H1 (cell line): ENCODE measurements around the gene AK2. TPM values are rescaled to one million over a fixed set of nuclear protein-coding genes. Genes with fewer than 3 reads are reported as not detected.

Experiments
- CTCF ChIA-PET: fragments of 300-600 bp; sonication (Branson Sonifier 250); formaldehyde crosslinking; loops from one replicate; lab custom pipeline; 2021; ENCODE audit not compliant: partially characterized antibody; lab: Charles Lee
- POLR2A ChIA-PET: fragments of 300-600 bp; sonication (Branson Sonifier 250); formaldehyde crosslinking; loops from one replicate; lab custom pipeline; 2021; ENCODE audit warnings: inconsistent platforms; ENCODE audit not compliant: partially characterized antibody; lab: Charles Lee
- DNase-seq, 2 experiments: peaks; one replicate each; pipeline versions ENCODE4 v3.0.0 to v3.0.0-alpha.2; 2010 to 2022; ENCODE audit warnings: low spot score in 2 of 2, low read depth in 1 of 2, mixed read lengths in 1 of 2
- FAIRE-seq: peaks from 2 replicates; lab custom pipeline; 2011; peaks lifted over from hg19 to GRCh38; lab: Jason Lieb, UNC
- H2AFZ ChIP-seq: 2 replicates; pipeline ENCODE4 v1.8.1; 2012; ENCODE audit warnings: low read length, inconsistent platforms
- H2AK5ac ChIP-seq: 2 replicates; pipeline ENCODE4 v1.6.1; 2013; ENCODE audit warnings: low read depth, low read length
- H2BK120ac ChIP-seq: replicated peaks from 2 replicates; pipeline ENCODE3; 2013; ENCODE audit warnings: low read depth, low read length, inconsistent platforms
- H2BK12ac ChIP-seq: 2 replicates; pipeline ENCODE4 v1.6.1; 2013; ENCODE audit warnings: low read depth, low read length
- H2BK15ac ChIP-seq: 2 replicates; pipeline ENCODE4 v1.6.1; 2013; ENCODE audit warnings: low read length
- H2BK20ac ChIP-seq: 2 replicates; pipeline ENCODE4 v1.6.1; 2013; ENCODE audit warnings: low read length
- H2BK5ac ChIP-seq: 2 replicates; pipeline ENCODE4 v1.6.1; 2013; ENCODE audit warnings: low read depth, low read length
- H3K14ac ChIP-seq: 2 replicates; pipeline ENCODE4 v1.6.1; 2013; ENCODE audit warnings: inconsistent platforms; ENCODE audit not compliant: insufficient read length
- H3K18ac ChIP-seq: 2 replicates; pipeline ENCODE4 v1.6.1; 2013; ENCODE audit warnings: low read length; ENCODE audit errors: extremely low read depth
- H3K23ac ChIP-seq: 2 replicates; pipeline ENCODE4 v1.6.1; 2013; ENCODE audit warnings: inconsistent platforms; ENCODE audit not compliant: insufficient read length
- H3K23me2 ChIP-seq: 2 replicates; pipeline ENCODE4 v1.6.1; 2013; ENCODE audit warnings: low read depth, low read length
- H3K27ac ChIP-seq: 2 replicates; pipeline ENCODE4 v1.6.1; 2011; ENCODE audit warnings: low read depth, low read length, inconsistent platforms
- H3K27me3 ChIP-seq, 4 experiments: replicated peaks in 1 of 4; 1 replicate in 1 of 4; 2 replicates in 3 of 4; pipeline versions ENCODE4 v1.6.1 to v1.8.1; 2011 to 2013; ENCODE audit warnings: low read length in 3 of 4, mild to moderate bottlenecking in 3 of 4, inconsistent platforms in 2 of 4, mixed read lengths in 2 of 4, moderate library complexity in 1 of 4; ENCODE audit not compliant: control insufficient read depth in 3 of 4, insufficient read depth in 3 of 4; ENCODE audit errors: extremely low read depth in 1 of 4
- H3K36me3 ChIP-seq, 4 experiments: 2 replicates each; pipeline versions ENCODE4 v1.6.1 to v1.8.1; 2011 to 2013; ENCODE audit warnings: mild to moderate bottlenecking in 4 of 4, low read length in 3 of 4, moderate library complexity in 2 of 4, control low read depth in 1 of 4, inconsistent platforms in 1 of 4; ENCODE audit not compliant: insufficient read depth in 4 of 4, control insufficient read depth in 2 of 4
- H3K4ac ChIP-seq: replicated peaks from 2 replicates; pipeline ENCODE3; 2013; ENCODE audit warnings: low read length, low read depth, mixed read lengths, inconsistent platforms; ENCODE audit not compliant: insufficient read length
- H3K4me1 ChIP-seq, 4 experiments: replicated peaks in 1 of 4; 1 replicate in 1 of 4; 2 replicates in 3 of 4; pipeline versions ENCODE4 v1.6.1 to v1.8.1; 2011 to 2013; ENCODE audit warnings: low read length in 3 of 4, inconsistent platforms in 2 of 4, mixed read lengths in 1 of 4; ENCODE audit not compliant: insufficient read depth in 4 of 4, control insufficient read depth in 3 of 4
- H3K4me2 ChIP-seq, 2 experiments: 2 replicates each; pipeline versions ENCODE4 v1.6.1 to v1.8.1; 2011 to 2013; ENCODE audit warnings: low read depth in 2 of 2, low read length in 2 of 2, control low read depth in 1 of 2, inconsistent platforms in 1 of 2, mild to moderate bottlenecking in 1 of 2; ENCODE audit not compliant: insufficient read depth in 1 of 2
- H3K4me3 ChIP-seq, 4 experiments: fragments of 200-600, 300-600 bp in 1 of 4; sonication (generic), shearing (Covaris generic), sonication (Bioruptor Twin) in 1 of 4; 2 replicates each; pipeline versions ENCODE4 v1.5.1 to v1.8.1; 2011 to 2016; ENCODE audit warnings: low read length in 4 of 4, low read depth in 3 of 4, control low read depth in 2 of 4, inconsistent platforms in 2 of 4, mild to moderate bottlenecking in 2 of 4, mixed read lengths in 1 of 4, moderate library complexity in 1 of 4; ENCODE audit not compliant: insufficient read depth in 2 of 4; ENCODE audit errors: extremely low read depth in 1 of 4
- H3K56ac ChIP-seq: replicated peaks from 2 replicates; pipeline ENCODE3; 2013; ENCODE audit warnings: low read depth, mild to moderate bottlenecking, mixed read lengths, low read length, inconsistent platforms; ENCODE audit not compliant: insufficient read length
- H3K79me1 ChIP-seq: 2 replicates; pipeline ENCODE4 v1.6.1; 2013; ENCODE audit warnings: low read depth, low read length, control low read depth
- H3K79me2 ChIP-seq, 2 experiments: 2 replicates each; pipeline versions ENCODE4 v1.6.1 to v1.8.1; 2012 to 2013; ENCODE audit warnings: low read length in 2 of 2, mild to moderate bottlenecking in 2 of 2, inconsistent platforms in 1 of 2; ENCODE audit not compliant: insufficient read depth in 2 of 2, control insufficient read depth in 1 of 2
- H3K9ac ChIP-seq, 4 experiments: replicated peaks in 1 of 4; 1 replicate in 1 of 4; 2 replicates in 3 of 4; pipeline versions ENCODE4 v1.6.1 to v1.8.1; 2011 to 2013; ENCODE audit warnings: low read depth in 3 of 4, low read length in 3 of 4, control low read depth in 2 of 4, mild to moderate bottlenecking in 2 of 4, moderate library complexity in 2 of 4, inconsistent platforms in 1 of 4; ENCODE audit errors: extremely low read depth in 1 of 4
- H3K9me3 ChIP-seq, 2 experiments: 2 replicates each; pipeline versions ENCODE4 v1.6.1 to v1.8.1; 2012 to 2013; ENCODE audit warnings: mild to moderate bottlenecking in 2 of 2, moderate library complexity in 2 of 2, control low read depth in 1 of 2, inconsistent platforms in 1 of 2, low read depth in 1 of 2, low read length in 1 of 2, mixed read lengths in 1 of 2; ENCODE audit not compliant: insufficient read depth in 2 of 2
- H4K20me1 ChIP-seq, 2 experiments: replicated peaks in 1 of 2; 2 replicates each; pipeline versions ENCODE3 to v1.8.1; 2011 to 2013; ENCODE audit warnings: inconsistent platforms in 2 of 2, low read length in 2 of 2, mild to moderate bottlenecking in 1 of 2; ENCODE audit not compliant: insufficient read depth in 2 of 2, control insufficient read depth in 1 of 2
- H4K5ac ChIP-seq: 2 replicates; pipeline ENCODE4 v1.6.1; 2013; ENCODE audit warnings: low read length, low read depth, mixed read lengths, inconsistent platforms; ENCODE audit not compliant: insufficient read length
- H4K8ac ChIP-seq: 2 replicates; pipeline ENCODE4 v1.8.0; 2013; ENCODE audit warnings: mild to moderate bottlenecking, moderate library complexity, low read length, inconsistent platforms; ENCODE audit not compliant: insufficient read depth; ENCODE audit errors: extremely low read depth
- H4K91ac ChIP-seq: replicated peaks from 2 replicates; pipeline ENCODE3; 2013; ENCODE audit warnings: low read length, mixed read lengths, inconsistent platforms; ENCODE audit not compliant: insufficient read length
- CTCF ChIP-seq, 3 experiments: IDR thresholded peaks; 1 replicate in 2 of 3; 2 replicates in 1 of 3; pipeline versions ENCODE4 v1.5.1 to v1.6.1; 2011; ENCODE audit warnings: low read length in 3 of 3, mild to moderate bottlenecking in 3 of 3, inconsistent platforms in 2 of 3, low read depth in 1 of 3, moderate library complexity in 1 of 3; ENCODE audit not compliant: insufficient read depth in 1 of 3; ENCODE audit errors: control extremely low read depth in 1 of 3
- JUND ChIP-seq: IDR thresholded peaks from 2 replicates; pipeline ENCODE4 v1.6.1; 2011; ENCODE audit warnings: mild to moderate bottlenecking, improper control_type of control experiment, low read length
- KDM5A ChIP-seq: fragments of 200-600 bp; IDR thresholded peaks from 2 replicates; pipeline ENCODE4 v1.7.1; 2012; ENCODE audit warnings: mild to moderate bottlenecking, low read length, inconsistent platforms, mixed read lengths
- RBBP5 ChIP-seq: IDR thresholded peaks from 2 replicates; pipeline ENCODE4 v1.7.1; 2012; ENCODE audit warnings: low read depth, mild to moderate bottlenecking, inconsistent platforms, low read length, moderate library complexity, borderline replicate concordance
- WGBS, 2 experiments: shearing (Covaris generic) in 1 of 2; methylation state at CpG; one replicate each; pipeline versions ENCODE4 v1.1.6 to v1.1.7; 2013 to 2015; ENCODE audit warnings: low lambda C conversion rate in 2 of 2, mixed read lengths in 2 of 2, inconsistent platforms in 1 of 2, low coverage in 1 of 2, missing lambda C conversion rate in 1 of 2; ENCODE audit not compliant: insufficient replicate concordance in 2 of 2, insufficient coverage in 1 of 2, insufficient read length in 1 of 2; ENCODE audit errors: extremely low coverage in 1 of 2, missing lambda C conversion rate in 1 of 2; 5-methylcytosine and 5-hydroxymethylcytosine counted together
- polyA plus RNA-seq, 7 experiments: library from polyadenylated mRNA; depleted of rRNA in 3 of 7; stranded (reverse) in 5 of 7; unstranded in 2 of 7; fragments of >200 nt in 5 of 7; fragments of 200-250 nt in 2 of 7; gene quantifications; 1 replicate in 5 of 7; 2 replicates in 1 of 7; 4 replicates in 1 of 7; pipeline versions ENCODE4 v1.2.1 to v1.2.3, GENCODE V29; 2011 to 2013; ENCODE audit warnings: missing spikeins in 2 of 7, mixed read lengths in 2 of 7
- total RNA-seq: library from RNA; stranded (reverse); fragmentation: NEBNext Ultra II Directional; extraction: Animal tissue kit (Norgen Biotek cat#: 25700); gene quantifications from 2 replicates; pipeline ENCODE4 v1.2.1, GENCODE V29; 2021

AK2 gene
- total and polyA plus RNA-seq, 2 of the 8 experiments (the other 6 are each of a cell fraction or from before 2014, with no cell fraction given) = 92.3 to 137 TPM

GRCh38 chr1:33041026-33041425 is 4.3 kb upstream of the AK2 start:
- Histone ChIP-seq H3K14ac (no peak overlapping the region), H4K5ac (no peak overlapping the region), H3K18ac (no peak overlapping the region), H2AFZ (no peak overlapping the region), H3K4me3 (no peak overlapping the region), H3K79me2 (peaks cover 3 to 4% of the 10 kb centered on the region in 2 experiments), H3K27me3 (peaks cover 0 to 2% (median 0%) of the 10 kb centered on the region in 4 experiments; a peak in 2 of 7 replicates), H3K23ac (no peak overlapping the region), H3K56ac (no peak overlapping the region), H3K36me3 (no peaks in the 10 kb centered on the region), H2BK120ac (no peak overlapping the region), H2BK15ac (no peak overlapping the region), H3K27ac (no peak overlapping the region), H2BK12ac (no peak overlapping the region), H4K20me1 (no peaks in the 10 kb centered on the region), H3K79me1 (peaks cover 2% of the 10 kb centered on the region; the same call in 1 of the 2 replicates), H3K23me2 (peaks cover 3% of the 10 kb centered on the region; the same call in 1 of the 2 replicates), H2BK20ac (no peak overlapping the region), H3K9ac (no peak overlapping the region), H2AK5ac (no peak overlapping the region), H4K91ac (no peak overlapping the region), H4K8ac (no peak overlapping the region), H3K4me1 (peaks cover 0 to 4% (median 3%) of the 10 kb centered on the region in 4 experiments; a peak in 3 of 7 replicates), H3K9me3 (no peaks in the 10 kb centered on the region), H3K4me2 (no peak overlapping the region), H3K4ac (no peak overlapping the region), H2BK5ac (no peak overlapping the region)
- CTCF ChIA-PET = interaction anchor here (0.8 to 5.1 kb wide), 4 partner anchors 14 to 108 kb away, joined by 3 to 28 read pairs (median 4); no protein-coding TSS in a partner anchor
- POLR2A ChIA-PET = no interaction called here
- no peak for DNase-seq
- 86% methylated on average over 1 of the region's 1 CpG; no CpG with 5 or more reads in 1 of the 2 experiments for WGBS, 2 experiments
- no peak for FAIRE-seq
- TF ChIP-seq RBBP5 = no peak
- TF ChIP-seq JUND = no peak
- no peak for TF ChIP-seq KDM5A
- TF ChIP-seq CTCF (IDR thresholded peaks at IDR 0.05; ENCODE audit: control extremely low read depth in 1 of 3, insufficient read depth in 1 of 3, low read depth in 1 of 3, low read length in 3 of 3) = no peak
